Stomach (tissue), 4 donors: ENCODE results near the gene DMXL2.

Experiments used
- CTCF ChIP-seq, 7 experiments: fragments of 450-650 bp in 4 of 7; fragments of 200-600 bp in 3 of 7; sonication (generic) in 3 of 7; IDR thresholded peaks; one replicate each; pipeline ENCODE4 v1.5.1; 2016 to 2019; ENCODE audit warnings: antibody characterized with exemption in 7 of 7, control low read depth in 2 of 7, mild to moderate bottlenecking in 1 of 7
- POLR2A ChIP-seq, 4 donors: fragments of 450-650 bp; IDR thresholded peaks; one replicate each; pipeline ENCODE4 v1.6.1; 2016; ENCODE audit warnings: antibody characterized with exemption in 4 of 4, control low read depth in 2 of 4, mild to moderate bottlenecking in 1 of 4, moderate library complexity in 1 of 4

- no peak for TF ChIP-seq CTCF (IDR thresholded peaks at IDR 0.05)
- TF ChIP-seq POLR2A (IDR thresholded peaks at IDR 0.05): no peak
Measured at GRCh38 chr15:51398626-51399025, 223.9 kb downstream of the DMXL2 start.
